ENCODE measurements around the gene EGFL8.
A peak's percentile ranks its signal among the peaks of the same experiment; 100 is the strongest.

Gene EGFL8

DNA sequence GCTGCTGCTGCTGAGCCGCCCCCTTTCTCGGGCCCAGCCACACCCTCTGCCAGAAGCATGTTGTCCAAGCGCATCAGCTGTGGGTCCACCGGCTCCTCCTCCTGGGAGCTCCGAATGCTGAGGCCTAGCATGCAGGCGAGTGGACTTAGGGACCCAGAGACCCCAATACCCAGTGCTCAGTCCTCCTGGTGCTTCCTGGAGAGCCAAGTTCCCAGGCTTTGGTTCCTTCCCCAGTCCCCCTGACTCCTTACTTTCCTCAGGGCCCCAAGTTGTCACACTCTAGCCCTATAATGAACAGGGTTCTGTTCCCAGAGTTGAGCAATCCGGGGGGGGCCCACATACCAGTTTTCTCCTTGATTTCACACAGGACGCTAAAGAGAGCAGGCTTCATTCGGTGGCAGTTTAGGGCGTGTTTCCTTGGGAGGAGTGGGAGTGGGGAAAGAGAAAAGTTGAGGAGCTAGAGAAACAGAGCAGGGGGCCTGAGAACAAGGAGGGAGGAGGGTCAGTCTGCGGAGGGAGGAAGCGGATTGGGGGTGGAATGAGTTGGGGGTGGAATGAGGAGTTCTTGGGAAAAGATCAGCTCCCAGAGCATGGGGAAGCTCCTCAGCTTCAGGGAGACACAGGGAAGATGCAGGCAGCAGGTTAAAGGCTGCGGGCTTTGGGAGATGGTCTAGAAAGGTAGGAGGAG, 24.1 kb downstream of the EGFL8 start:
- peak overlapping the region; percentile 79 for H3K4me3 ChIP-seq (ENCODE audit: low read depth, low read length)
- TF ChIP-seq, protein P1, sequence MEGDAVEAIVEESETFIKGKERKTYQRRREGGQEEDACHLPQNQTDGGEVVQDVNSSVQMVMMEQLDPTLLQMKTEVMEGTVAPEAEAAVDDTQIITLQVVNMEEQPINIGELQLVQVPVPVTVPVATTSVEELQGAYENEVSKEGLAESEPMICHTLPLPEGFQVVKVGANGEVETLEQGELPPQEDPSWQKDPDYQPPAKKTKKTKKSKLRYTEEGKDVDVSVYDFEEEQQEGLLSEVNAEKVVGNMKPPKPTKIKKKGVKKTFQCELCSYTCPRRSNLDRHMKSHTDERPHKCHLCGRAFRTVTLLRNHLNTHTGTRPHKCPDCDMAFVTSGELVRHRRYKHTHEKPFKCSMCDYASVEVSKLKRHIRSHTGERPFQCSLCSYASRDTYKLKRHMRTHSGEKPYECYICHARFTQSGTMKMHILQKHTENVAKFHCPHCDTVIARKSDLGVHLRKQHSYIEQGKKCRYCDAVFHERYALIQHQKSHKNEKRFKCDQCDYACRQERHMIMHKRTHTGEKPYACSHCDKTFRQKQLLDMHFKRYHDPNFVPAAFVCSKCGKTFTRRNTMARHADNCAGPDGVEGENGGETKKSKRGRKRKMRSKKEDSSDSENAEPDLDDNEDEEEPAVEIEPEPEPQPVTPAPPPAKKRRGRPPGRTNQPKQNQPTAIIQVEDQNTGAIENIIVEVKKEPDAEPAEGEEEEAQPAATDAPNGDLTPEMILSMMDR (IDR thresholded peaks at IDR 0.05; ENCODE audit: low read depth, low read length) = no peak
- no peak for TF ChIP-seq MYC (IDR thresholded peaks at IDR 0.05; ENCODE audit: low read depth, low read length)
- TF ChIP-seq, protein P2, sequence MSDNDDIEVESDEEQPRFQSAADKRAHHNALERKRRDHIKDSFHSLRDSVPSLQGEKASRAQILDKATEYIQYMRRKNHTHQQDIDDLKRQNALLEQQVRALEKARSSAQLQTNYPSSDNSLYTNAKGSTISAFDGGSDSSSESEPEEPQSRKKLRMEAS (IDR thresholded peaks at IDR 0.05; ENCODE audit: low read depth, low read length) = no peak
- no peak for TF ChIP-seq POLR2A (IDR thresholded peaks at IDR 0.05; ENCODE audit: extremely low read depth, insufficient read length)
- no peak for DNase-seq (ENCODE audit: low read depth)

DNA sequence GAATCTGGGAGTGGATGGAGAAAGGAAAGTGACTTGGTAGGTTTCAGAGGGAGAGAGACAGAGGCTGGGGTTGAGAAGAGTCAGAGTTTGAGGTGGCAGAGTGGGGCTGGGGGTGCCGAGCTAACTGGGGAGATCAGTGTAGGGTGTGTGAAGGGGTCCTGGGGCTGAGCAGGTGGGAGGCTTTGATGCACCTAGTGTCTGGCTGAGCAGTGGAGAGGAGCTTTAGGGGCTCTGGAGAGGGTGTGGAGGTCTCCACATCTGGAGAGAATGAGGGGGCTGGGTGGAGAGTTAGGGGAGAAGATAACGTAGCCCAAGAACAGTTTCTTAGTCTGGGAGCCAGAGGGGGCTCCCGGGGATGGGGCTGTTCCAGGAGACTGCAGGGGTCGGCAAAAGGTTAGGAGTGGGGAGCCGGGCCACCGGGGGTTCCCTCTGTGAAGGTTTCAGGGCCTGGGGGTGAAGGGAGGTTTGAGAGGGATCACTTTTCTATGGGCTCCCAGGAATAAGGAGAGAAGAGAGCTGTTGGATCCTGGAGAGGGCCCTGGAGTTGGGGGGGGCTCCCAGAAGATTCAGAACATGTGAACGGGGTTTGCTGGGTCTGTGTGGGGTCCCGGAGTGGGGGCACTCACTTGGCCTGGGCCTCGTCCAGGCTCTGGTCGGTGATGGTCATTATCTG, 24.8 kb downstream of the EGFL8 start:
- TF ChIP-seq, protein P1 (IDR thresholded peaks at IDR 0.05; ENCODE audit: low read depth, low read length) = no peak
- no peak for TF ChIP-seq MYC (IDR thresholded peaks at IDR 0.05; ENCODE audit: low read depth, low read length)
- TF ChIP-seq, protein P2 (IDR thresholded peaks at IDR 0.05; ENCODE audit: low read depth, low read length) = no peak
- no peak for TF ChIP-seq POLR2A (IDR thresholded peaks at IDR 0.05; ENCODE audit: extremely low read depth, insufficient read length)
- H3K4me3 ChIP-seq (ENCODE audit: low read depth, low read length) = peak overlapping the region; percentile 79
- no peak for DNase-seq (ENCODE audit: low read depth)

DNA sequence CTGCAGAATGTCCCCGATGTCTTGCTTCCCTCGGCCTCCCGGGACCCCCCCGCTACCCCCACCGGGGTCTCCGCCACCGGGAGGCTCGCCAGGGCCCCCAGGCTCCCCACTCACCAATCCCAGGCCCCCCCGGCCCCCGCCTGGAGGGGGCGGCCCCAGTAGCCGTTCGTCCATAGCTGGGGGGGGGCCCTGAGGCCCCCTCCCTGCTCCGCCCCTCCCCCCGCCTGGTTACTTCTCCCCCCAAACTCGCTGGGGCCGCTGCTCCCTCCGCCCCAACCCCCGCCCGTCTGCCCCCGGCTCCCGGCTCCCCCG, 25.3 kb downstream of the EGFL8 start:
- no peak for TF ChIP-seq MYC (IDR thresholded peaks at IDR 0.05; ENCODE audit: low read depth, low read length)
- no peak for TF ChIP-seq POLR2A (IDR thresholded peaks at IDR 0.05; ENCODE audit: extremely low read depth, insufficient read length)
- TF ChIP-seq, protein P1 (IDR thresholded peaks at IDR 0.05; ENCODE audit: low read depth, low read length) = no peak
- TF ChIP-seq, protein P2 (IDR thresholded peaks at IDR 0.05; ENCODE audit: low read depth, low read length) = no peak
- peak overlapping the region; percentile 79 for H3K4me3 ChIP-seq (ENCODE audit: low read depth, low read length)
- DNase-seq (ENCODE audit: low read depth) = no peak

DNA sequence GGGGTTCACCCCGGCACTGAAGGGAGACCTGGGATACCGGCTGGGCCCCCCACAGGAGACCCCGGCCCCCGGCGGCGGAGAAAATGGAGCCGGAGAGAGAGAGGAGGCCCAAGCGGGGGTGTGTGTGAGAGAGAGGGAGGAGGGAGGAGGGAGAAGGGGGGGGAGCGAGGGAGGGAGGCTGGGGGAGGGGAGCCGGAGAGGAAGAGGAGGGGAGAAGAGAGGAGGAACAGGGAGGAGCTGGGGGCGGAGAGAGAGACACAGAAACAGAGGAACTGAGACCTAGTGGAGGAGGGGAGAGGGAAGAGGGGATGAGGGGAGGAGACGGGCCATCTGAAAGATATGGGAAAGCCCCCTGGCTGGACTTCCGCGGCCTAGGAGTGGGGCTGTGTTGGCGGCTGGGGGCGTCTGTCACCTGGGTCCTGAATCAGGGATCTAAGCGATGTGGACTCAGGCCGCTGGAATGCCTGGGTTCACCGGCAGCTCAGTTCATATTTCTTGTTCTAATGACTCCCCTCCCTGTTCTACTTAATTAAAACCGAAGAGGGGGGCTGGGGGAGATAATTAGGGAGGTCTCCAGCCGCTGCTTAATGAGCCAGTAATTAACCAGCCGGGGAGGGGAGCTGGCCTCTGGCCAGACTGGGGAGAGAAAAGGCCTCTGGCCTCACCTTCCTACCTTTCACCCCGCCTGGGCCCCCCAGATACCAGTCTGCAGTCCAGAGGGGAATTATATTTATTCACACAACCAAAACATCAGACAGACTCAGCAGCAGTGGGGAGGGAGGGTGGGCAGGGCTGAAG, 25.9 kb downstream of the EGFL8 start, which contains the start of gene PBX2:
Gene PBX2, minus strand, starts transcription at position 149 of the 798 bp plus-strand sequence. CDS start 287 bp downstream, outside the sequence.
- H3K4me3 ChIP-seq (ENCODE audit: low read depth, low read length) = peak within 1 kb of the TSS; percentile 79
- TF ChIP-seq POLR2A (IDR thresholded peaks at IDR 0.05; ENCODE audit: extremely low read depth, insufficient read length) = peak; percentile 23
- TF ChIP-seq MYC (IDR thresholded peaks at IDR 0.05; ENCODE audit: low read depth, low read length) = peak; percentile 47
- TF ChIP-seq, protein P1 (IDR thresholded peaks at IDR 0.05; ENCODE audit: low read depth, low read length) = no peak
- DNase-seq (ENCODE audit: low read depth) = peak; percentile 97

DNA sequence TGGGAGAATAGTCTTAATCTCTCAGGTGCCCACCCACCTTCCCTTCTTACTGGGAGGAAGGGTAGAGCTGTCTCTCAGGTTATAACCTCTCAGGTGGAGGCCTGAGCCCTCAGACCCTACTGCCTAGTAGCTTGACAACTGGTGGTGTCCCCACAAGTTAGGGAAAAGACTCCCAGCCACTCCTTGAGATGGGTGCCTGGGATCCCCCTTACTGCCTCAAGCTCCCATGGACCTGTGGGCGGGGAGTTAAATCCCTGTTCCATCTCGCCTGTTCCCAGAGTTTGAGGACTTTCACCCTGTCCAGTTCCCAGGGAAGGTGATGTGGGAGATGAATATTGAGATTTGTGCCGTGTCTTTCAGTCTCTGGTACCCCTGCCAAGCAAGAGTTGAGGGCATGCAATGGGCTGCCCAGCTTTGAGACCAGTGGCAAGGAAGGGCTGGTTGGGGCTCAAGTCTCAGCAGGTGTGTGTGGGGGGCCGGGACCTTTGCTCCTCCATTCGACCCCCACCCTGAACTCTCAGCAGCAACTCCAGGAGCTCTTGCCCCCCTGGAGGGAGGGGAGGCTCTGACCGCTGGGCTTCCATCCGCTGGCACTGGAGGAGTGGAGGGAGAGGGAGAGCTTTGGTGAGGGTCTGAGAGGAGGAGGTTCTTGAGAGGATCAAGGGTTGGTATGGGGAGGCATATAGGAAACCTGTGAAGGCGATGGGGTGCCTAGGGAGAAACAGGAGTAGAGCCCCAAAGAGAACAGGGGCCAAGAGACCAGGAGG, 26.7 kb downstream of the EGFL8 start:
- no peak for DNase-seq (ENCODE audit: low read depth)
- H3K4me3 ChIP-seq (ENCODE audit: low read depth, low read length) = peak overlapping the region; percentile 65
- TF ChIP-seq, protein P1 (IDR thresholded peaks at IDR 0.05; ENCODE audit: low read depth, low read length) = no peak
- TF ChIP-seq MYC (IDR thresholded peaks at IDR 0.05; ENCODE audit: low read depth, low read length) = no peak
- TF ChIP-seq, protein P2 (IDR thresholded peaks at IDR 0.05; ENCODE audit: low read depth, low read length) = no peak
- no peak for TF ChIP-seq POLR2A (IDR thresholded peaks at IDR 0.05; ENCODE audit: extremely low read depth, insufficient read length)

Measured in NB4 (cell line).